MCF 10A (cell line): Measurements from ENCODE around the gene UHMK1. TPM values are rescaled to one million over a fixed set of nuclear protein-coding genes. Genes with fewer than 3 reads are reported as not detected.
"Not testable (repeated sequence)": the region's sequence is repeated elsewhere in the genome, so short reads cannot be mapped to it uniquely, and the experiment has no call there.

Source experiments
- BruUV-seq: library from RNA; stranded (reverse); fragments of 400-500 nt; replicated peaks from 2 replicates; lab custom pipeline; 2021; lab: Mats Ljungman, UMichigan
- CTCF ChIA-PET: fragments of 300-600 bp; sonication (Branson Sonifier 250); formaldehyde crosslinking; extraction: SDS; loops from one replicate; lab custom pipeline; 2021; ENCODE audit warnings: antibody characterized with exemption, inconsistent platforms; lab: Yijun Ruan, JAX
- POLR2A ChIA-PET: fragments of 300-600, 350-650 bp; sonication (Branson Sonifier 250); formaldehyde crosslinking; extraction: SDS; loops from one replicate; lab custom pipeline; 2020; ENCODE audit warnings: antibody characterized with exemption, inconsistent platforms; lab: Yijun Ruan, JAX
- DNase-seq: peaks from one replicate; pipeline ENCODE4 v3.0.0-alpha.2; 2018; ENCODE audit not compliant: unreplicated experiment
- H3K27ac Mint-ChIP-seq: one replicate; pipeline ENCODE4 v1.8.0; 2022; ENCODE audit warnings: mild to moderate bottlenecking, low read depth, mixed read lengths; ENCODE audit not compliant: unreplicated experiment
- H3K27me3 Mint-ChIP-seq: one replicate; pipeline ENCODE4 v1.8.0; 2022; ENCODE audit warnings: mixed read lengths; ENCODE audit not compliant: insufficient read depth, unreplicated experiment
- H3K36me3 Mint-ChIP-seq: one replicate; pipeline ENCODE4 v1.8.0; 2022; ENCODE audit warnings: mild to moderate bottlenecking, moderate library complexity, mixed read lengths; ENCODE audit not compliant: insufficient read depth, unreplicated experiment
- H3K4me1 Mint-ChIP-seq: one replicate; pipeline ENCODE4 v1.8.0; 2022; ENCODE audit warnings: mixed read lengths; ENCODE audit not compliant: insufficient read depth, unreplicated experiment
- H3K4me3 Mint-ChIP-seq: one replicate; pipeline ENCODE4 v1.8.0; 2022; ENCODE audit warnings: mild to moderate bottlenecking, moderate library complexity, mixed read lengths; ENCODE audit not compliant: unreplicated experiment
- H3K9me3 Mint-ChIP-seq: one replicate; pipeline ENCODE4 v1.8.0; 2022; ENCODE audit warnings: mixed read lengths; ENCODE audit not compliant: unreplicated experiment
- intact Hi-C: fragments of 100-400 bp; cut with micrococcal nuclease; formaldehyde crosslinking; loops from 2 replicates; pipeline ENCODE4 v1.14.1; 2022
- total RNA-seq: library from RNA; stranded (reverse); gene quantifications from 2 replicates; pipeline ENCODE4 v1.2.3, GENCODE V29; 2022
- TF ChIP-seq, protein P1 (sequence below): fragments of 200-600 bp; IDR thresholded peaks from one replicate; pipeline ENCODE4 v1.8.0; 2022; ENCODE audit warnings: antibody characterized with exemption, mild to moderate bottlenecking; ENCODE audit not compliant: unreplicated experiment

The UHMK1 gene
- total RNA-seq, 1 experiment from 2014 or later: 76.9 TPM

- Mint-ChIP-seq H3K27ac (peak overlapping the region; percentile 91), H3K4me1 (peaks cover 62% of the 10 kb centered on the region), H3K36me3 (peaks cover 66% of the 10 kb centered on the region), H3K4me3 (peak overlapping the region; percentile 82), H3K9me3 (no peaks in the 10 kb centered on the region), H3K27me3 (no peaks in the 10 kb centered on the region)
- BruUV-seq: no TSS peak
- CTCF ChIA-PET: interaction anchor here (0.7 to 1.3 kb wide), 3 partner anchors 9 to 621 kb away, joined by 3 to 4 read pairs (median 3); no protein-coding TSS in a partner anchor
- intact Hi-C loops: no loop called here
- POLR2A ChIA-PET: interaction anchor here (0.6 to 5.2 kb wide), 11 partner anchors 9 to 184 kb away, joined by 3 to 29 read pairs (median 4); partner anchors contain the start of gene C1orf226
- no peak for DNase-seq
- TF ChIP-seq, protein P1, sequence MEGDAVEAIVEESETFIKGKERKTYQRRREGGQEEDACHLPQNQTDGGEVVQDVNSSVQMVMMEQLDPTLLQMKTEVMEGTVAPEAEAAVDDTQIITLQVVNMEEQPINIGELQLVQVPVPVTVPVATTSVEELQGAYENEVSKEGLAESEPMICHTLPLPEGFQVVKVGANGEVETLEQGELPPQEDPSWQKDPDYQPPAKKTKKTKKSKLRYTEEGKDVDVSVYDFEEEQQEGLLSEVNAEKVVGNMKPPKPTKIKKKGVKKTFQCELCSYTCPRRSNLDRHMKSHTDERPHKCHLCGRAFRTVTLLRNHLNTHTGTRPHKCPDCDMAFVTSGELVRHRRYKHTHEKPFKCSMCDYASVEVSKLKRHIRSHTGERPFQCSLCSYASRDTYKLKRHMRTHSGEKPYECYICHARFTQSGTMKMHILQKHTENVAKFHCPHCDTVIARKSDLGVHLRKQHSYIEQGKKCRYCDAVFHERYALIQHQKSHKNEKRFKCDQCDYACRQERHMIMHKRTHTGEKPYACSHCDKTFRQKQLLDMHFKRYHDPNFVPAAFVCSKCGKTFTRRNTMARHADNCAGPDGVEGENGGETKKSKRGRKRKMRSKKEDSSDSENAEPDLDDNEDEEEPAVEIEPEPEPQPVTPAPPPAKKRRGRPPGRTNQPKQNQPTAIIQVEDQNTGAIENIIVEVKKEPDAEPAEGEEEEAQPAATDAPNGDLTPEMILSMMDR: no peak
These were observed 67.8 kb downstream of the UHMK1 start for GRCh38 chr1:162565460-162565859.

DNA sequence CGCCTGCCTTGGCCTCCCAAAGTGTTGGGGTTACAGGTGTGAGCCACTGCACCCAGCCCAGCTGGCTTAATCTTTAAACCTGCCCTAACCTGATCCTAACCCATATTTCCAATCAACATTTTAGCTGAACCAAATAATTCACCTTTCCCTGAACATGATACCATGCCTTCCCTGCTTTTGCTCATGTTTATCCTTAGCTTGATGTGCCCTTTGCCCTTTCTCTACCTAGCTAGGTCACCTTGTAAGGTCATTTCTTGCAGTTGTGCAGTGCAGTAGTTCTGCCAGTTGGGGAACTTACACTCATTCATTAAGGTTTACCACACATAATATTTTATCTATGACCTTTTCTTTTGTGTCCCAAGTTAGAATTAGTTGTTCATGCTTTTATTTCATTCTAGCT is 69.3 kb downstream of the UHMK1 start:
- Mint-ChIP-seq H3K9me3 (no peaks in the 10 kb centered on the region), H3K27ac (peak overlapping the region; percentile 25), H3K36me3 (peaks cover 70% of the 10 kb centered on the region), H3K4me1 (peaks cover 68% of the 10 kb centered on the region), H3K27me3 (no peaks in the 10 kb centered on the region), H3K4me3 (no peak overlapping the region)
- intact Hi-C loops: no loop called here
- ChIA-PET POLR2A (interaction anchor here (0.8 to 5.2 kb wide), 6 partner anchors 18 to 755 kb away, joined by 3 to 29 read pairs (median 8); partner anchors contain the start of gene NUF2), CTCF (interaction anchor here (0.5 to 2.2 kb wide), 13 partner anchors 8 to 775 kb away, joined by 3 to 11 read pairs (median 4); no protein-coding TSS in a partner anchor)
- BruUV-seq: no TSS peak
- TF ChIP-seq, protein P1: no peak
- DNase-seq: no peak

GRCh38 chr1:162568802-162569201 is 71.2 kb downstream of the UHMK1 start:
- BruUV-seq: no TSS peak
- DNase-seq: no peak
- Mint-ChIP-seq H3K9me3 (no peaks in the 10 kb centered on the region), H3K4me3 (no peak overlapping the region), H3K27me3 (no peaks in the 10 kb centered on the region), H3K4me1 (peaks cover 81% of the 10 kb centered on the region), H3K36me3 (peaks cover 78% of the 10 kb centered on the region), H3K27ac (peak overlapping the region; percentile 46)
- CTCF ChIA-PET: interaction anchor here (0.6 to 2.2 kb wide), 5 partner anchors 11 to 513 kb away, joined by 3 to 8 read pairs (median 3); no protein-coding TSS in a partner anchor
- POLR2A ChIA-PET: interaction anchor here (0.7 to 7.0 kb wide), 7 partner anchors 7 to 35 kb away, joined by 3 to 58 read pairs (median 7); partner anchors contain the start of gene UAP1
- intact Hi-C loops: no loop called here
- TF ChIP-seq, protein P1: no peak

GRCh38 chr1:162570718-162571117 is 73.1 kb downstream of the UHMK1 start:
- ChIA-PET CTCF (interaction anchor here (0.6 to 1.4 kb wide), 4 partner anchors 21 to 276 kb away, joined by 3 read pairs; no protein-coding TSS in a partner anchor), POLR2A (interaction anchor here (0.9 to 7.0 kb wide), 5 partner anchors 9 to 106 kb away, joined by 3 to 58 read pairs (median 5); partner anchors contain the start of gene UAP1)
- H3K36me3 Mint-ChIP-seq: peaks cover 82% of the 10 kb centered on the region
- H3K4me3 Mint-ChIP-seq: peak overlapping the region; percentile 9
- no peaks in the 10 kb centered on the region for H3K9me3 Mint-ChIP-seq
- no peaks in the 10 kb centered on the region for H3K27me3 Mint-ChIP-seq
- peak overlapping the region; percentile 93 for H3K27ac Mint-ChIP-seq
- BruUV-seq: no TSS peak
- H3K4me1 Mint-ChIP-seq: peaks cover 62% of the 10 kb centered on the region
- intact Hi-C loops: no loop called here
- TF ChIP-seq, protein P1: no peak
- no peak for DNase-seq

GRCh38 chr1:162571121-162571520 is 73.5 kb downstream of the UHMK1 start:
- H3K4me3 Mint-ChIP-seq, H3K9me3 Mint-ChIP-seq, BruUV-seq, H3K27me3 Mint-ChIP-seq, intact Hi-C loops, DNase-seq: not testable (repeated sequence)
- ChIA-PET POLR2A (interaction anchor here (0.9 to 7.0 kb wide), 5 partner anchors 10 to 106 kb away, joined by 3 to 58 read pairs (median 5); partner anchors contain the start of gene UAP1), CTCF (interaction anchor here (0.6 to 1.3 kb wide), 7 partner anchors 11 to 251 kb away, joined by 3 to 4 read pairs (median 3); no protein-coding TSS in a partner anchor)
- peaks cover 82% of the 10 kb centered on the region for H3K36me3 Mint-ChIP-seq
- peak overlapping the region; percentile 93 for H3K27ac Mint-ChIP-seq
- H3K4me1 Mint-ChIP-seq: peaks cover 60% of the 10 kb centered on the region
